HepG2 (cell line): ENCODE results near the gene ERMARD. TPM values are rescaled to one million over a fixed set of nuclear protein-coding genes. Genes with fewer than 3 reads are reported as not detected.

Experiments
- GABPB1 ChIP-seq: IDR thresholded peaks from 2 replicates; pipeline ENCODE4 v1.6.1; 2016; ENCODE audit warnings: mild to moderate bottlenecking, missing genetic modification reagents, moderate library complexity, missing compliant biosample characterization
- MIXL1 ChIP-seq: IDR thresholded peaks from 2 replicates; pipeline ENCODE4 v1.6.1; 2016
- SAP130 ChIP-seq: IDR thresholded peaks from 2 replicates; pipeline ENCODE4 v1.6.1; 2016; ENCODE audit warnings: low read depth
- SIX4 ChIP-seq: sonication (generic); formaldehyde crosslinking; IDR thresholded peaks from 2 replicates; pipeline ENCODE4 v1.4.0; 2020; ENCODE audit warnings: missing genetic modification reagents
- ZNF543 ChIP-seq: sonication (generic); formaldehyde crosslinking; IDR thresholded peaks from 2 replicates; pipeline ENCODE4 v1.4.0; 2020; ENCODE audit warnings: mild to moderate bottlenecking, missing genetic modification reagents
- ZNF703 ChIP-seq: sonication (generic); formaldehyde crosslinking; IDR thresholded peaks from 2 replicates; pipeline ENCODE4 v1.5.1; 2020; ENCODE audit warnings: missing genetic modification reagents, mild to moderate bottlenecking, moderate library complexity, borderline replicate concordance
- ZSCAN9 ChIP-seq: IDR thresholded peaks from 2 replicates; pipeline ENCODE4 v1.6.1; 2016; ENCODE audit warnings: borderline replicate concordance
- polyA plus RNA-seq, 8 experiments: library from polyadenylated mRNA; depleted of rRNA in 3 of 8; stranded (reverse) in 7 of 8; unstranded in 1 of 8; fragments of >200 nt; fragmentation: Illumina TruSeq in 4 of 8; extraction: Trizol in 4 of 8; gene quantifications; 2 replicates each; pipeline versions ENCODE4 v1.2.1 to v1.2.3, GENCODE V29; 2011 to 2016; ENCODE audit warnings: low read depth in 4 of 8, missing spikeins in 1 of 8, mixed read lengths in 1 of 8; ENCODE audit not compliant: insufficient read depth in 1 of 8
- total RNA-seq, 5 experiments: library from RNA; depleted of rRNA; stranded (reverse); fragments of >200 nt; fragmentation: Illumina TruSeq; extraction: Trizol; gene quantifications; 2 replicates each; pipeline ENCODE4 v1.2.3, GENCODE V29; 2016; ENCODE audit warnings: low read depth in 1 of 5
- TF ChIP-seq, protein P1 (sequence below): conservative IDR thresholded peaks from 2 replicates; pipeline ENCODE4 v1.6.1; 2018; ENCODE audit warnings: missing genetic modification reagents
- TF ChIP-seq, protein P2 (sequence below): sonication (generic); formaldehyde crosslinking; IDR thresholded peaks from 2 replicates; pipeline ENCODE4 v1.4.0; 2020; ENCODE audit warnings: missing genetic modification reagents, borderline replicate concordance
- TF ChIP-seq, protein P3 (sequence below): IDR thresholded peaks from 2 replicates; pipeline ENCODE4 v1.4.0; 2020; ENCODE audit warnings: mild to moderate bottlenecking, missing genetic modification reagents
- TF ChIP-seq, protein P4 (sequence below): sonication (generic); formaldehyde crosslinking; IDR thresholded peaks from 2 replicates; pipeline ENCODE4 v1.5.0; 2020; ENCODE audit warnings: missing genetic modification reagents, mild to moderate bottlenecking, borderline replicate concordance
- TF ChIP-seq, protein P5 (sequence below): IDR thresholded peaks from 2 replicates; pipeline ENCODE4 v1.6.1; 2012; ENCODE audit warnings: low read length, improper control_type of control experiment
- TF ChIP-seq, protein P6 (sequence below): sonication (generic); formaldehyde crosslinking; IDR thresholded peaks from 2 replicates; pipeline ENCODE4 v1.4.0; 2020; ENCODE audit warnings: mild to moderate bottlenecking, missing genetic modification reagents

Gene ERMARD
- total and polyA plus RNA-seq, 2 of the 13 experiments (the other 11 are each of a cell fraction or from before 2014, with no cell fraction given): 8.8 to 10.7 TPM

DNA sequence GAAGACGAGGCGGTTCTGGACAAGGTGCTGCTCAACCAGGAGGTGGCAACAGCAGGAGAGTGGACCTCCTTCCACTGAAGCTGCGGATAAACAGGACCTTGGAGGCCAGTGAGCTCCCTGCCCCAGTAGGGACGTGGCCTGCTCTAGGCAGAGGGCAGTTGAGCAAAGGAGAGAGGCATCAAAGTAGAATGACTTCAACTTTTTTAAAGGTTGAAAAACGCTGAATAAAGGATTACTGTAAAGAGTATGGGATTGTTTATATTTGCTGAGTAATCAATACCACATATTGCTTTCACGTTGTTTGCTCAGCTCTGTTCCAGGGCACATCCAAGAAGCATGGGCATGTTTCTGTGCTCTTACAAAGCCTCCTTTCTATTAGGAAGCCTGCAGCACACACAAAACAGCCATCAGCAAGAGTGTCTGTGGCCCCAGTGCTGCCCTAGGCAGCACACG lies 48.1 kb downstream of the ERMARD start (continued):
- TF ChIP-seq, protein P1, sequence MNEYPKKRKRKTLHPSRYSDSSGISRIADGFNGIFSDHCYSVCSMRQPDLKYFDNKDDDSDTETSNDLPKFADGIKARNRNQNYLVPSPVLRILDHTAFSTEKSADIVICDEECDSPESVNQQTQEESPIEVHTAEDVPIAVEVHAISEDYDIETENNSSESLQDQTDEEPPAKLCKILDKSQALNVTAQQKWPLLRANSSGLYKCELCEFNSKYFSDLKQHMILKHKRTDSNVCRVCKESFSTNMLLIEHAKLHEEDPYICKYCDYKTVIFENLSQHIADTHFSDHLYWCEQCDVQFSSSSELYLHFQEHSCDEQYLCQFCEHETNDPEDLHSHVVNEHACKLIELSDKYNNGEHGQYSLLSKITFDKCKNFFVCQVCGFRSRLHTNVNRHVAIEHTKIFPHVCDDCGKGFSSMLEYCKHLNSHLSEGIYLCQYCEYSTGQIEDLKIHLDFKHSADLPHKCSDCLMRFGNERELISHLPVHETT (CRISPR knock-in tag): no peak
- TF ChIP-seq ZNF703 (CRISPR knock-in tag) (0 out of 2 replicates have a peak, but pooled peaks have one; percentile 57), GABPB1 (CRISPR knock-in tag) (no peak; the same call in 1 of the 2 replicates), SIX4 (CRISPR knock-in tag) (peak; percentile 64; the same call in 1 of the 2 replicates), SAP130 (CRISPR knock-in tag) (peak; percentile 74; the same call in 1 of the 2 replicates), MIXL1 (CRISPR knock-in tag) (0 out of 2 replicates have a peak, but pooled peaks have one; percentile 45), ZSCAN9 (CRISPR knock-in tag) (peak; percentile 28; the same call in 1 of the 2 replicates), ZNF543 (CRISPR knock-in tag) (peak; percentile 73; the same call in 1 of the 2 replicates)
- TF ChIP-seq, protein P2, sequence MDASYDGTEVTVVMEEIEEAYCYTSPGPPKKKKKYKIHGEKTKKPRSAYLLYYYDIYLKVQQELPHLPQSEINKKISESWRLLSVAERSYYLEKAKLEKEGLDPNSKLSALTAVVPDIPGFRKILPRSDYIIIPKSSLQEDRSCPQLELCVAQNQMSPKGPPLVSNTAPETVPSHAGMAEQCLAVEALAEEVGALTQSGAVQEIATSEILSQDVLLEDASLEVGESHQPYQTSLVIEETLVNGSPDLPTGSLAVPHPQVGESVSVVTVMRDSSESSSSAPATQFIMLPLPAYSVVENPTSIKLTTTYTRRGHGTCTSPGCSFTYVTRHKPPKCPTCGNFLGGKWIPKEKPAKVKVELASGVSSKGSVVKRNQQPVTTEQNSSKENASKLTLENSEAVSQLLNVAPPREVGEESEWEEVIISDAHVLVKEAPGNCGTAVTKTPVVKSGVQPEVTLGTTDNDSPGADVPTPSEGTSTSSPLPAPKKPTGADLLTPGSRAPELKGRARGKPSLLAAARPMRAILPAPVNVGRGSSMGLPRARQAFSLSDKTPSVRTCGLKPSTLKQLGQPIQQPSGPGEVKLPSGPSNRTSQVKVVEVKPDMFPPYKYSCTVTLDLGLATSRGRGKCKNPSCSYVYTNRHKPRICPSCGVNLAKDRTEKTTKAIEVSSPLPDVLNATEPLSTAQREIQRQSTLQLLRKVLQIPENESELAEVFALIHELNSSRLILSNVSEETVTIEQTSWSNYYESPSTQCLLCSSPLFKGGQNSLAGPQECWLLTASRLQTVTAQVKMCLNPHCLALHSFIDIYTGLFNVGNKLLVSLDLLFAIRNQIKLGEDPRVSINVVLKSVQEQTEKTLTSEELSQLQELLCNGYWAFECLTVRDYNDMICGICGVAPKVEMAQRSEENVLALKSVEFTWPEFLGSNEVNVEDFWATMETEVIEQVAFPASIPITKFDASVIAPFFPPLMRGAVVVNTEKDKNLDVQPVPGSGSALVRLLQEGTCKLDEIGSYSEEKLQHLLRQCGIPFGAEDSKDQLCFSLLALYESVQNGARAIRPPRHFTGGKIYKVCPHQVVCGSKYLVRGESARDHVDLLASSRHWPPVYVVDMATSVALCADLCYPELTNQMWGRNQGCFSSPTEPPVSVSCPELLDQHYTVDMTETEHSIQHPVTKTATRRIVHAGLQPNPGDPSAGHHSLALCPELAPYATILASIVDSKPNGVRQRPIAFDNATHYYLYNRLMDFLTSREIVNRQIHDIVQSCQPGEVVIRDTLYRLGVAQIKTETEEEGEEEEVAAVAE (CRISPR knock-in tag): peak; percentile 47; the same call in 1 of the 2 replicates
- TF ChIP-seq, protein P3, sequence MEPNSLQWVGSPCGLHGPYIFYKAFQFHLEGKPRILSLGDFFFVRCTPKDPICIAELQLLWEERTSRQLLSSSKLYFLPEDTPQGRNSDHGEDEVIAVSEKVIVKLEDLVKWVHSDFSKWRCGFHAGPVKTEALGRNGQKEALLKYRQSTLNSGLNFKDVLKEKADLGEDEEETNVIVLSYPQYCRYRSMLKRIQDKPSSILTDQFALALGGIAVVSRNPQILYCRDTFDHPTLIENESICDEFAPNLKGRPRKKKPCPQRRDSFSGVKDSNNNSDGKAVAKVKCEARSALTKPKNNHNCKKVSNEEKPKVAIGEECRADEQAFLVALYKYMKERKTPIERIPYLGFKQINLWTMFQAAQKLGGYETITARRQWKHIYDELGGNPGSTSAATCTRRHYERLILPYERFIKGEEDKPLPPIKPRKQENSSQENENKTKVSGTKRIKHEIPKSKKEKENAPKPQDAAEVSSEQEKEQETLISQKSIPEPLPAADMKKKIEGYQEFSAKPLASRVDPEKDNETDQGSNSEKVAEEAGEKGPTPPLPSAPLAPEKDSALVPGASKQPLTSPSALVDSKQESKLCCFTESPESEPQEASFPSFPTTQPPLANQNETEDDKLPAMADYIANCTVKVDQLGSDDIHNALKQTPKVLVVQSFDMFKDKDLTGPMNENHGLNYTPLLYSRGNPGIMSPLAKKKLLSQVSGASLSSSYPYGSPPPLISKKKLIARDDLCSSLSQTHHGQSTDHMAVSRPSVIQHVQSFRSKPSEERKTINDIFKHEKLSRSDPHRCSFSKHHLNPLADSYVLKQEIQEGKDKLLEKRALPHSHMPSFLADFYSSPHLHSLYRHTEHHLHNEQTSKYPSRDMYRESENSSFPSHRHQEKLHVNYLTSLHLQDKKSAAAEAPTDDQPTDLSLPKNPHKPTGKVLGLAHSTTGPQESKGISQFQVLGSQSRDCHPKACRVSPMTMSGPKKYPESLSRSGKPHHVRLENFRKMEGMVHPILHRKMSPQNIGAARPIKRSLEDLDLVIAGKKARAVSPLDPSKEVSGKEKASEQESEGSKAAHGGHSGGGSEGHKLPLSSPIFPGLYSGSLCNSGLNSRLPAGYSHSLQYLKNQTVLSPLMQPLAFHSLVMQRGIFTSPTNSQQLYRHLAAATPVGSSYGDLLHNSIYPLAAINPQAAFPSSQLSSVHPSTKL (CRISPR knock-in tag): peak; percentile 95
- TF ChIP-seq, protein P4, sequence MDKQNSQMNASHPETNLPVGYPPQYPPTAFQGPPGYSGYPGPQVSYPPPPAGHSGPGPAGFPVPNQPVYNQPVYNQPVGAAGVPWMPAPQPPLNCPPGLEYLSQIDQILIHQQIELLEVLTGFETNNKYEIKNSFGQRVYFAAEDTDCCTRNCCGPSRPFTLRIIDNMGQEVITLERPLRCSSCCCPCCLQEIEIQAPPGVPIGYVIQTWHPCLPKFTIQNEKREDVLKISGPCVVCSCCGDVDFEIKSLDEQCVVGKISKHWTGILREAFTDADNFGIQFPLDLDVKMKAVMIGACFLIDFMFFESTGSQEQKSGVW (CRISPR knock-in tag): no peak
- TF ChIP-seq, protein P5, sequence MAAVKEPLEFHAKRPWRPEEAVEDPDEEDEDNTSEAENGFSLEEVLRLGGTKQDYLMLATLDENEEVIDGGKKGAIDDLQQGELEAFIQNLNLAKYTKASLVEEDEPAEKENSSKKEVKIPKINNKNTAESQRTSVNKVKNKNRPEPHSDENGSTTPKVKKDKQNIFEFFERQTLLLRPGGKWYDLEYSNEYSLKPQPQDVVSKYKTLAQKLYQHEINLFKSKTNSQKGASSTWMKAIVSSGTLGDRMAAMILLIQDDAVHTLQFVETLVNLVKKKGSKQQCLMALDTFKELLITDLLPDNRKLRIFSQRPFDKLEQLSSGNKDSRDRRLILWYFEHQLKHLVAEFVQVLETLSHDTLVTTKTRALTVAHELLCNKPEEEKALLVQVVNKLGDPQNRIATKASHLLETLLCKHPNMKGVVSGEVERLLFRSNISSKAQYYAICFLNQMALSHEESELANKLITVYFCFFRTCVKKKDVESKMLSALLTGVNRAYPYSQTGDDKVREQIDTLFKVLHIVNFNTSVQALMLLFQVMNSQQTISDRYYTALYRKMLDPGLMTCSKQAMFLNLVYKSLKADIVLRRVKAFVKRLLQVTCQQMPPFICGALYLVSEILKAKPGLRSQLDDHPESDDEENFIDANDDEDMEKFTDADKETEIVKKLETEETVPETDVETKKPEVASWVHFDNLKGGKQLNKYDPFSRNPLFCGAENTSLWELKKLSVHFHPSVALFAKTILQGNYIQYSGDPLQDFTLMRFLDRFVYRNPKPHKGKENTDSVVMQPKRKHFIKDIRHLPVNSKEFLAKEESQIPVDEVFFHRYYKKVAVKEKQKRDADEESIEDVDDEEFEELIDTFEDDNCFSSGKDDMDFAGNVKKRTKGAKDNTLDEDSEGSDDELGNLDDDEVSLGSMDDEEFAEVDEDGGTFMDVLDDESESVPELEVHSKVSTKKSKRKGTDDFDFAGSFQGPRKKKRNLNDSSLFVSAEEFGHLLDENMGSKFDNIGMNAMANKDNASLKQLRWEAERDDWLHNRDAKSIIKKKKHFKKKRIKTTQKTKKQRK: no peak
- TF ChIP-seq, protein P6, sequence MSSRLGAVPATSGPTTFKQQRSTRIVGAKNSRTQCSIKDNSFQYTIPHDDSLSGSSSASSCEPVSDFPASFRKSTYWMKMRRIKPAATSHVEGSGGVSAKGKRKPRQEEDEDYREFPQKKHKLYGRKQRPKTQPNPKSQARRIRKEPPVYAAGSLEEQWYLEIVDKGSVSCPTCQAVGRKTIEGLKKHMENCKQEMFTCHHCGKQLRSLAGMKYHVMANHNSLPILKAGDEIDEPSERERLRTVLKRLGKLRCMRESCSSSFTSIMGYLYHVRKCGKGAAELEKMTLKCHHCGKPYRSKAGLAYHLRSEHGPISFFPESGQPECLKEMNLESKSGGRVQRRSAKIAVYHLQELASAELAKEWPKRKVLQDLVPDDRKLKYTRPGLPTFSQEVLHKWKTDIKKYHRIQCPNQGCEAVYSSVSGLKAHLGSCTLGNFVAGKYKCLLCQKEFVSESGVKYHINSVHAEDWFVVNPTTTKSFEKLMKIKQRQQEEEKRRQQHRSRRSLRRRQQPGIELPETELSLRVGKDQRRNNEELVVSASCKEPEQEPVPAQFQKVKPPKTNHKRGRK (CRISPR knock-in tag): 0 out of 2 replicates have a peak, but pooled peaks have one; percentile 27
